Subcutaneous abdominal adipose tissue (tissue), 5 donors: ENCODE data around the gene PODNL1.
"Not testable (repeated sequence)": the region's sequence is repeated elsewhere in the genome, so short reads cannot be mapped to it uniquely, and the experiment has no call there.

Experiments used
- H3K27ac ChIP-seq: one replicate; pipeline ENCODE4 v1.7.0; 2013; ENCODE audit warnings: low read depth, mild to moderate bottlenecking, inconsistent platforms, low read length, moderate library complexity
- H3K27me3 ChIP-seq, 5 donors: one replicate each; pipeline ENCODE4 v1.7.0; 2013; ENCODE audit warnings: low read length in 5 of 5, inconsistent platforms in 1 of 5; ENCODE audit not compliant: control insufficient read depth in 5 of 5, insufficient read depth in 4 of 5
- H3K36me3 ChIP-seq, 5 donors: one replicate each; pipeline ENCODE4 v1.7.0; 2013; ENCODE audit warnings: low read length in 5 of 5; ENCODE audit not compliant: control insufficient read depth in 5 of 5, insufficient read depth in 5 of 5
- H3K4me1 ChIP-seq, 5 donors: one replicate each; pipeline ENCODE4 v1.7.0; 2013; ENCODE audit warnings: low read length in 5 of 5, mild to moderate bottlenecking in 3 of 5, moderate library complexity in 1 of 5; ENCODE audit not compliant: control insufficient read depth in 5 of 5, insufficient read depth in 5 of 5
- H3K4me3 ChIP-seq, 5 donors: one replicate each; pipeline ENCODE4 v1.7.0; 2013; ENCODE audit warnings: low read length in 5 of 5, low read depth in 1 of 5
- H3K9ac ChIP-seq, 5 donors: one replicate each; pipeline ENCODE4 v1.7.0; 2013; ENCODE audit warnings: low read length in 5 of 5, mild to moderate bottlenecking in 4 of 5, moderate library complexity in 3 of 5
- H3K9me3 ChIP-seq, 5 donors: one replicate each; pipeline ENCODE4 v1.7.0; 2013; ENCODE audit warnings: low read length in 5 of 5; ENCODE audit not compliant: control insufficient read depth in 5 of 5
- donor health status: healthy.
- donor health status: healthy.
- donor health status: healthy.
- donor health status: healthy.
- donor health status: healthy.

The PODNL1 gene

DNA sequence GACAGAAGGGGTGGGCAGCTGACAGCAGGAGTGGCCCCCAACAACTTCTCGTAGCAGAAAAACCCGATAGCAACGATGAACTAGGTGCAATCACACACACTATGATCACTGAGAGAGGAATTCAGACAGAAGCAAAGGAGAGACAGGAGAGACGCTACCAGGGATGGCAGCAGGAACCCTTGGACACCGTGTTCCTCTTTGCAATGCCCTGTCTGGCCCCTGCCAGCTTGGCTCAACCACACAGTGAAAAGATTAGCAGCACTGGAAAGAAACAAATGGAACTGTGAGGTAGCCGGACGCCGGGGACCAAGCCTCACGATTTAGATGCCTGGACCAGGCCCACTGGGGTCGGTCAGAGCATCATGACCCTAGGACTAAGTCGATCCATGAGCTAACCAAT is 37.7 kb upstream of the PODNL1 start:
- peaks cover 0 to 19% (median 15%) of the 10 kb centered on the region in 5 donors for H3K4me1 ChIP-seq
- H3K9ac ChIP-seq = no peak overlapping the region
- H3K9me3 ChIP-seq = no peaks in the 10 kb centered on the region
- H3K4me3 ChIP-seq = no peak overlapping the region
- peaks cover 0 to 3% (median 0%) of the 10 kb centered on the region in 5 donors for H3K27me3 ChIP-seq
- peaks cover 0 to 57% (median 37%) of the 10 kb centered on the region in 5 donors for H3K36me3 ChIP-seq
- no peak overlapping the region for H3K27ac ChIP-seq

DNA sequence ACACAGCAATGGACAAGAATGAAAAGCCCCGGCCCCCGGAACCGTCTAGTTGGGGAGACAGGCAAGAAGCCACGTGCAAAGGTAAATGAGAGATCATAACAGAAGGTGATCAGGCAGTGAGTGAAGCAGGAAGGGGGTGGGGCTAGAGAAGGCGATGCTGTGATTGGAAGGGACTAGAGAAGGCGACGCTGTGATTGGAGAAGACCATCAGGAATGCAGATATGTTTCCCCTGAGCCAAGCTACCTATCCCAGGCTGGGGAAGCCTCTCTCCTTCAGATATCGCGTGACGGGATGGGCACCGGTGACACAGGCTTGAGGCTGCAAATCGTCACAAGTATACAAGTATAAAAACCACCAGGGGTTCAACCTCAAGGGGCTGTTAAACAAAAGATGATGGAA is 35.9 kb upstream of the PODNL1 start:
- H3K36me3 ChIP-seq = peaks cover 0 to 62% (median 43%) of the 10 kb centered on the region in 5 donors

GRCh38 chr19:13973479-13973878 is 35.3 kb upstream of the PODNL1 start:
- not testable (repeated sequence) for H3K27me3 ChIP-seq, H3K4me3 ChIP-seq, H3K27ac ChIP-seq, H3K9ac ChIP-seq, H3K4me1 ChIP-seq, H3K9me3 ChIP-seq
- peaks cover 0 to 68% (median 49%) of the 10 kb centered on the region in 5 donors for H3K36me3 ChIP-seq

More for the DNA sequence above, 35.9 kb upstream of the PODNL1 start:
- no peaks in the 10 kb centered on the region for H3K9me3 ChIP-seq
- H3K4me1 ChIP-seq = peaks cover 0 to 9% (median 7%) of the 10 kb centered on the region in 5 donors
- H3K27ac ChIP-seq = no peak overlapping the region
- H3K4me3 ChIP-seq = no peak overlapping the region
- no peak overlapping the region for H3K9ac ChIP-seq
- no peaks in the 10 kb centered on the region for H3K27me3 ChIP-seq

DNA sequence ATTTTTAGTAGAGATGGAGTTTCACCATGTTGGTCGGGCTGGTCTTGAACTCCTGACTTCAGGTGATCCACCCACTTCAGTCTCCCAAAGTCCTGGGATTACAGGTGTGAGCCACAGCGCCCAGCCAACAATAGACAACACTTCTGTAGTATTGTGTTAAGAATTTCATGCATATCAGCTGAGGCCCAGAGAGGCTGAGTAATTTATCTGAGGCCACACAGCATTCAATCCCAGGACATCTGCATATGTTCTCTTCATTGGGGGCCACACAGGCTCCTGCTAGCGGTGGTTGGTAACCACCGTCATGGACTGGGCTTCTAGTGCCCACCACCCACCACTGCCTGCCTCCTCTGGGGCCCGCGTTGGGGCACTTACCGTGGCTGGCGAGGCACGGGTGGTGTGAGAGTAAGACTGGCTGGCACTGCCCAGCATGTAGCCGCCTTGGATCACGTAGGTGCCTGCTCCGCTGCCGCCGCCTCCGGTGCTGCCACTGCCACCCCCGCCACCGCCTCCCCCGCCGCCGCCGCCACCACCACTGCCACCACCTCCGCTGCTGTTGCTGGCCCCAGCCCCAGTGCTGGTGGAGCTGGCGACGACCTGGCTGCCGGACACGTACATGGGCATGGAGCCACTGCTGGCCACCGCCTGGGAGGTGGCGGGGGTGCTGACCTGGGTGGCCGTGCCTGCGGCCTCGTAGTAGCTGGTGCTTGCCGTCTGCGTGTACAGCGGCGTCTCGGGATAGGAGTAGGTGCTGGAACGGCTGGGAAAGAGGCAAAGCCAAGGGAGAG is 34.3 kb upstream of the PODNL1 start:
- Histone ChIP-seq H3K4me1 (no peaks in the 10 kb centered on the region), H3K36me3 (peaks cover 0 to 77% (median 58%) of the 10 kb centered on the region in 5 donors), H3K27ac (no peak overlapping the region), H3K9me3 (no peaks in the 10 kb centered on the region), H3K27me3 (no peaks in the 10 kb centered on the region), H3K9ac (no peak overlapping the region), H3K4me3 (no peak overlapping the region)

DNA sequence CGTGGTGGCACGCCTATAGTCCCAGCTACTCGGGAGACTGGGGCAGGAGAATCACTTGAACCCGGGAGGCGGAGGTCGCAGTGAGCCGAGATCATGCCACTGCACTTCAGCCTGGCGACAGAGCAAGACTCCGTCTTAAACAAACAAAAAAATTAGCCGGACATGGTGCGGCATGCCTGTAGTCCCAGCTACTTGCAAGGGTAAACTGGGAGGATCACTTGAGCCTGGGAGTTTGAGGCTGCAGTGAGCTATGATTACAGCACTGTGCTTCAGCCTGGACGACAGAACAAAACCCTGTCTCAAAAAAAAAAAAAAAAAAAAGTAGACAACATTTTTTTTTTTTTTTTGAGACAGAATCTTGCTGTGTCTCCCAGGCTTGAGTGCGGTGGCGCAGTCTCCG is 33.7 kb upstream of the PODNL1 start:
- H3K4me3 ChIP-seq, H3K4me1 ChIP-seq, H3K9me3 ChIP-seq, H3K27ac ChIP-seq, H3K9ac ChIP-seq, H3K27me3 ChIP-seq: not testable (repeated sequence)
- peaks cover 0 to 84% (median 64%) of the 10 kb centered on the region in 5 donors for H3K36me3 ChIP-seq

DNA sequence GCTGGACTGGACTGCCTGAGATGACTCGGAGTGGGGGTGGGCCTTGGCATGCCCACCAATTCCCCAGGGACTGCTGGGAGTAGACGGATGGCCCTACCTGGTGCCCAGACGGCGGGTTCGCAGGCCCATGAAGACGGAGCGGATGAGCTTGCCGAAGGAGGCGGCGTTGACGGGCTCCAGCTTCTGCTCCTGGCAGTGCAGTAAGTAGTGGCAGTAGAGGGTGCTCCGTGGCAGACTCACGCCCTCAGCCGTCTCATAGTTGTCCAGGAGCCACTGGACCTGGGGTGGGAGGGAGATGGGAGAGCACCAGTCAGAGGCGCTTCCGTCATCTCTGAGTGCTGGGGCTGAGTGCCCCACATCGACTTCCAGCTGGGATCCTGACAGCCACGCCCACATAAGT is 31.7 kb upstream of the PODNL1 start:
- Histone ChIP-seq H3K27ac (no peak overlapping the region), H3K4me3 (no peak overlapping the region), H3K4me1 (no peaks in the 10 kb centered on the region), H3K27me3 (no peaks in the 10 kb centered on the region), H3K36me3 (peaks cover 0 to 88% (median 71%) of the 10 kb centered on the region in 5 donors), H3K9ac (no peak overlapping the region), H3K9me3 (no peaks in the 10 kb centered on the region)

DNA sequence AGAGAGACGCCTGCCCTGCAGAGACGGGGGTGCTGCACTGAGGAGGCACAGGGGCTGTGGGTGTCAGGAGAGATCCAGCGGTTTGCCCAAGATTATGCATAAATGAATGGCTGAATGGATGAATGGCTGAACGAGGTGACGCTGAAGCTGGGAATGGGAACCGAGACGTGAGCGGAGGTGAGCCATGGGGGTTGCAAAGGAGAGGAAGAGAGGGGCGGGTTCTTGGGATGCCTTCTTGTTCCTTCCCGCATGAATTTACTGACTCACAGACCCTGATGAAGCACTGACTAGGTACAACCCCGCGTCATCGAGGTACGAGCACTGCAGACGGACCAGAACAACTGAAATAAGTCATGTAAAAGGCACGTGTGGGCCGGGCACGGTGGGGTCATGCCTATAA is 30.8 kb upstream of the PODNL1 start:
- H3K4me3 ChIP-seq = no peak overlapping the region
- peaks cover 0 to 88% (median 70%) of the 10 kb centered on the region in 5 donors for H3K36me3 ChIP-seq
- H3K9me3 ChIP-seq = no peaks in the 10 kb centered on the region
- no peaks in the 10 kb centered on the region for H3K4me1 ChIP-seq
- no peaks in the 10 kb centered on the region for H3K27me3 ChIP-seq
- H3K27ac ChIP-seq = no peak overlapping the region
- no peak overlapping the region for H3K9ac ChIP-seq

- Histone ChIP-seq H3K27ac (no peak overlapping the region), H3K4me1 (no peaks in the 10 kb centered on the region), H3K27me3 (no peaks in the 10 kb centered on the region), H3K4me3 (no peak overlapping the region), H3K9me3 (no peaks in the 10 kb centered on the region), H3K9ac (no peak overlapping the region), H3K36me3 (peaks cover 0 to 83% (median 68%) of the 10 kb centered on the region in 5 donors)
Observed at GRCh38 chr19:13968383-13968935, 30.2 kb upstream of the PODNL1 start.

DNA sequence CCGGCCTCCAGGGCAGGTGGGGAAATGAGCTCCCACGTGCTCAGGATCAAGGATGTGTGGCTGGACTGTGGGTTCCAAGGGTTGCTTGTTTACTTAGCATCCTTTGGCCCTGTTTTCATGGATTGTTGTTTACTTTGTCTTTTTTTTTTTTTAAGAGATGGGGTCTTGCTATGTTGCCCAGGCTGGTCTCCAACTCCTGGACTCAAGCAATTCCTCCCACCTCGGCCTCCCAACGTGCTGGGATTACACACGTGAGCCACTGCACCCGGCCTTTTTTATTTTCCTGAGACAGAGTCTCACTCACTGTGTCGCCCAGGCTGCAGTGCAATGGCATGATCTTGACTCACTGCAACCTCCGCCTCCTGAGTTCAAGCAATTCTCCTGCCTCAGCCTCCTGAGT is 29.0 kb upstream of the PODNL1 start:
- H3K4me3 ChIP-seq, H3K9me3 ChIP-seq, H3K27ac ChIP-seq, H3K27me3 ChIP-seq, H3K4me1 ChIP-seq, H3K9ac ChIP-seq: not testable (repeated sequence)
- peaks cover 0 to 77% (median 57%) of the 10 kb centered on the region in 5 donors for H3K36me3 ChIP-seq

GRCh38 chr19:13966684-13967128 is 28.5 kb upstream of the PODNL1 start:
- H3K9ac ChIP-seq = no peak overlapping the region
- H3K27ac ChIP-seq = no peak overlapping the region
- no peaks in the 10 kb centered on the region for H3K27me3 ChIP-seq
- peaks cover 0 to 4% (median 0%) of the 10 kb centered on the region in 5 donors for H3K4me1 ChIP-seq
- H3K9me3 ChIP-seq = no peaks in the 10 kb centered on the region
- no peak overlapping the region for H3K4me3 ChIP-seq
- H3K36me3 ChIP-seq = peaks cover 0 to 79% (median 57%) of the 10 kb centered on the region in 5 donors
